ENCODE data around the gene MDGA2. TPM values are rescaled to one million over a fixed set of nuclear protein-coding genes. Genes with fewer than 3 reads are reported as not detected.

The MDGA2 gene
- total and polyA plus RNA-seq, 8 donors = 0.14 to 2.9 TPM; not detected in 6

- H3K27me3 ChIP-seq = no peaks in the 10 kb centered on the region
- H3K4me1 ChIP-seq = no peaks in the 10 kb centered on the region
- no peaks in the 10 kb centered on the region for H3K9me3 ChIP-seq
- DNase-seq = no peak
- H3K4me3 ChIP-seq = no peak overlapping the region
- WGBS, 5 donors = 77 to 89% (median 86%) methylated on average over 2 of the region's 2 CpGs
- H3K36me3 ChIP-seq = no peaks in the 10 kb centered on the region
- intact Hi-C loops (cut with DNase I; ENCODE audit: low total_unique reads) = no loop called here
- TF ChIP-seq EP300 (IDR thresholded peaks at IDR 0.05) = no peak
- no peak for TF ChIP-seq CTCF (IDR thresholded peaks at IDR 0.05)
- TF ChIP-seq POLR2A (IDR thresholded peaks at IDR 0.05) = no peak
- no peak for TF ChIP-seq POLR2AphosphoS5 (IDR thresholded peaks at IDR 0.05)
- no peak overlapping the region for H3K27ac ChIP-seq
Measured at GRCh38 chr14:47710581-47710980, 35.2 kb upstream of the MDGA2 start.

- TF ChIP-seq POLR2A (IDR thresholded peaks at IDR 0.05) (no peak), CTCF (IDR thresholded peaks at IDR 0.05) (no peak), EP300 (IDR thresholded peaks at IDR 0.05) (no peak), POLR2AphosphoS5 (IDR thresholded peaks at IDR 0.05) (no peak)
- H3K36me3 ChIP-seq = no peaks in the 10 kb centered on the region
- H3K27ac ChIP-seq = no peak overlapping the region
- intact Hi-C loops (cut with DNase I; ENCODE audit: low total_unique reads) = no loop called here
- no peaks in the 10 kb centered on the region for H3K4me1 ChIP-seq
- no peak overlapping the region for H3K4me3 ChIP-seq
- WGBS, 5 donors = 23 to 36% (median 29%) methylated on average over 2 of the region's 2 CpGs
- no peaks in the 10 kb centered on the region for H3K27me3 ChIP-seq
- DNase-seq = no peak
- H3K9me3 ChIP-seq = no peaks in the 10 kb centered on the region
Measured at GRCh38 chr14:47705683-47706082, 30.3 kb upstream of the MDGA2 start.

- no peak overlapping the region for H3K4me3 ChIP-seq
- H3K36me3 ChIP-seq = no peaks in the 10 kb centered on the region
- TF ChIP-seq POLR2AphosphoS5 (IDR thresholded peaks at IDR 0.05) = no peak
- no peak for TF ChIP-seq CTCF (IDR thresholded peaks at IDR 0.05)
- TF ChIP-seq EP300 (IDR thresholded peaks at IDR 0.05) = no peak
- no peak for TF ChIP-seq POLR2A (IDR thresholded peaks at IDR 0.05)
- no peaks in the 10 kb centered on the region for H3K4me1 ChIP-seq
- no peaks in the 10 kb centered on the region for H3K27me3 ChIP-seq
- H3K9me3 ChIP-seq = peaks cover 0 to 4% (median 0%) of the 10 kb centered on the region in 4 donors
- intact Hi-C loops (cut with DNase I; ENCODE audit: low total_unique reads) = no loop called here
- no peak overlapping the region for H3K27ac ChIP-seq
- DNase-seq = no peak
Measured at GRCh38 chr14:47691829-47692228, 16.4 kb upstream of the MDGA2 start.

GRCh38 chr14:47678993-47679392 is 3.6 kb upstream of the MDGA2 start:
- TF ChIP-seq CTCF (IDR thresholded peaks at IDR 0.05) (no peak), EP300 (IDR thresholded peaks at IDR 0.05) (no peak), POLR2A (IDR thresholded peaks at IDR 0.05) (no peak), POLR2AphosphoS5 (IDR thresholded peaks at IDR 0.05) (no peak)
- no peak for DNase-seq
- no peak overlapping the region for H3K4me3 ChIP-seq
- no peak overlapping the region for H3K27ac ChIP-seq
- peaks cover 0 to 2% (median 0%) of the 10 kb centered on the region in 4 donors for H3K9me3 ChIP-seq
- H3K4me1 ChIP-seq = peaks cover 0 to 23% (median 18%) of the 10 kb centered on the region in 4 donors
- no peaks in the 10 kb centered on the region for H3K36me3 ChIP-seq
- peaks cover 3 to 46% (median 27%) of the 10 kb centered on the region in 3 donors for H3K27me3 ChIP-seq
- WGBS, 5 donors = 18 to 44% (median 37%) methylated on average over 1 of the region's 1 CpG
- intact Hi-C loops (cut with DNase I; ENCODE audit: low total_unique reads) = no loop called here

Data from stomach (tissue), 9 donors.